Measurements from ENCODE around the gene STARD3. TPM values are rescaled to one million over a fixed set of nuclear protein-coding genes. Genes with fewer than 3 reads are reported as not detected.

The STARD3 gene
- total and polyA plus RNA-seq, 9 of the 15 experiments (the other 6 are each of a cell fraction or from before 2014, with no cell fraction given), result 0.63 to 87.0 (median 46.0) TPM

DNA sequence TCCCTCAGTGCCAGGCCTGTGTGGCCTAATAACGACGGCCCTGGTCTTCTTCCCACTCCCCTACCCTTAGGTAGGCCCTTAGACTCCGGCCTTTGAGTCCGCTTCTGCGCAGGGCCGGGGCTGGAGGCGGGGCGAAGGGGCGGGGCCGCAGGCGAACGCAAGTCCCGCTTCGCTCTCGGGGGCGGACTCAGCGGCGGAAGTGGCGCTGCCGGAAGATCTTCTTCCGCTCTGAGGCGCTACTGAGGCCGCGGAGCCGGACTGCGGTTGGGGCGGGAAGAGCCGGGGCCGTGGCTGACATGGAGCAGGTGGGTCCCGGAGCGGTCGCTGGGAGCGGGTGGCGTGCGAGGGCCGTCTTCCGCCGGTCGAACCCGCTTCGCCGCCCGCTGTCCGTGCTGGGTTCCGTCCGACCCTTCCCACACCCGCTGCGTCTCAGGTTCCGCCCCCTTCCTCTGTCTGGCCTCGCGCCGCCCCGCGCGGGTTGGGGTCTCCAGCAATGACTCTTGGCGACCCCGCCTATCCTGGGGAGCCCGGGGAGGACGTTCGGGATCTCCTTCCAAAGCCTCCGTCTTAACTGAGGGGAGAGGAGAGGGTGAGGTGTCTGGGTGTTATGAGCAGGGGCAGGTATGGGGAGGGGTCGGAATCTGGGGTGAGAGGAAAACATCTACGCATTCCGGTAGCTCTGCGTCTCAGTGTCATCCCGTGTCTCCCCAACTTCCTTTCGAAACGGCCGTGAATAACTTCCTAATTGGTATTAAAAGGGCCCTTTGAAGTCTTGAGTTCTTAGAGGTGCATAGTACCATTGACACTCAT, at the start of gene STARD3 (continued):
- TF ChIP-seq, protein P1, sequence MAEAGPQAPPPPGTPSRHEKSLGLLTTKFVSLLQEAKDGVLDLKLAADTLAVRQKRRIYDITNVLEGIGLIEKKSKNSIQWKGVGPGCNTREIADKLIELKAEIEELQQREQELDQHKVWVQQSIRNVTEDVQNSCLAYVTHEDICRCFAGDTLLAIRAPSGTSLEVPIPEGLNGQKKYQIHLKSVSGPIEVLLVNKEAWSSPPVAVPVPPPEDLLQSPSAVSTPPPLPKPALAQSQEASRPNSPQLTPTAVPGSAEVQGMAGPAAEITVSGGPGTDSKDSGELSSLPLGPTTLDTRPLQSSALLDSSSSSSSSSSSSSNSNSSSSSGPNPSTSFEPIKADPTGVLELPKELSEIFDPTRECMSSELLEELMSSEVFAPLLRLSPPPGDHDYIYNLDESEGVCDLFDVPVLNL (CRISPR knock-in tag; IDR thresholded peaks at IDR 0.05; ENCODE audit: low read depth), result no peak
- TF ChIP-seq ZNF146 (CRISPR knock-in tag; IDR thresholded peaks at IDR 0.05; ENCODE audit: unreplicated experiment), result no peak
- TF ChIP-seq BRD4 (IDR thresholded peaks at IDR 0.05), result no peak
- TF ChIP-seq, protein P2, sequence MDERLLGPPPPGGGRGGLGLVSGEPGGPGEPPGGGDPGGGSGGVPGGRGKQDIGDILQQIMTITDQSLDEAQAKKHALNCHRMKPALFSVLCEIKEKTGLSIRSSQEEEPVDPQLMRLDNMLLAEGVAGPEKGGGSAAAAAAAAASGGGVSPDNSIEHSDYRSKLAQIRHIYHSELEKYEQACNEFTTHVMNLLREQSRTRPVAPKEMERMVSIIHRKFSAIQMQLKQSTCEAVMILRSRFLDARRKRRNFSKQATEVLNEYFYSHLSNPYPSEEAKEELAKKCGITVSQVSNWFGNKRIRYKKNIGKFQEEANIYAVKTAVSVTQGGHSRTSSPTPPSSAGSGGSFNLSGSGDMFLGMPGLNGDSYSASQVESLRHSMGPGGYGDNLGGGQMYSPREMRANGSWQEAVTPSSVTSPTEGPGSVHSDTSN (CRISPR knock-in tag; IDR thresholded peaks at IDR 0.05; ENCODE audit: low read depth), result no peak
- TF ChIP-seq, protein P2 (tag; conservative IDR thresholded peaks at IDR 0.05; ENCODE audit: low read depth), result no peak
- no peak for TF ChIP-seq ZSCAN32 (CRISPR knock-in tag; IDR thresholded peaks at IDR 0.05)
- no peak for TF ChIP-seq PYGO2 (tag; IDR thresholded peaks at IDR 0.05)
- TF ChIP-seq ILF3 (IDR thresholded peaks at IDR 0.05; ENCODE audit: borderline replicate concordance), result no peak
- no peak for TF ChIP-seq ZNF12 (CRISPR knock-in tag; IDR thresholded peaks at IDR 0.05)
- TF ChIP-seq IFI16 (CRISPR knock-in tag; IDR thresholded peaks at IDR 0.05), result no peak
- TF ChIP-seq HDAC1 (IDR thresholded peaks at IDR 0.05), result peak in 1 of 2 experiments; percentile 74; a peak in 2 of 4 replicates
- peak; percentile 50 for TF ChIP-seq PCBP1 (IDR thresholded peaks at IDR 0.05; ENCODE audit: low read depth, low read length, poor library complexity, severe bottlenecking)
- TF ChIP-seq, protein P3, sequence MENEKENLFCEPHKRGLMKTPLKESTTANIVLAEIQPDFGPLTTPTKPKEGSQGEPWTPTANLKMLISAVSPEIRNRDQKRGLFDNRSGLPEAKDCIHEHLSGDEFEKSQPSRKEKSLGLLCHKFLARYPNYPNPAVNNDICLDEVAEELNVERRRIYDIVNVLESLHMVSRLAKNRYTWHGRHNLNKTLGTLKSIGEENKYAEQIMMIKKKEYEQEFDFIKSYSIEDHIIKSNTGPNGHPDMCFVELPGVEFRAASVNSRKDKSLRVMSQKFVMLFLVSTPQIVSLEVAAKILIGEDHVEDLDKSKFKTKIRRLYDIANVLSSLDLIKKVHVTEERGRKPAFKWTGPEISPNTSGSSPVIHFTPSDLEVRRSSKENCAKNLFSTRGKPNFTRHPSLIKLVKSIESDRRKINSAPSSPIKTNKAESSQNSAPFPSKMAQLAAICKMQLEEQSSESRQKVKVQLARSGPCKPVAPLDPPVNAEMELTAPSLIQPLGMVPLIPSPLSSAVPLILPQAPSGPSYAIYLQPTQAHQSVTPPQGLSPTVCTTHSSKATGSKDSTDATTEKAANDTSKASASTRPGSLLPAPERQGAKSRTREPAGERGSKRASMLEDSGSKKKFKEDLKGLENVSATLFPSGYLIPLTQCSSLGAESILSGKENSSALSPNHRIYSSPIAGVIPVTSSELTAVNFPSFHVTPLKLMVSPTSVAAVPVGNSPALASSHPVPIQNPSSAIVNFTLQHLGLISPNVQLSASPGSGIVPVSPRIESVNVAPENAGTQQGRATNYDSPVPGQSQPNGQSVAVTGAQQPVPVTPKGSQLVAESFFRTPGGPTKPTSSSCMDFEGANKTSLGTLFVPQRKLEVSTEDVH (IDR thresholded peaks at IDR 0.05; ENCODE audit: low read depth, partially characterized antibody), result peak; percentile 70
- TF ChIP-seq COPS2 (conservative IDR thresholded peaks at IDR 0.05), result no peak
- peak; percentile 67; the same call in 1 of the 2 replicates for TF ChIP-seq DIDO1 (tag; IDR thresholded peaks at IDR 0.05; ENCODE audit: low read depth)
- no peak for TF ChIP-seq JUN (IDR thresholded peaks at IDR 0.05; ENCODE audit: borderline replicate concordance, low read depth, low read length)
- TF ChIP-seq JUN (CRISPR knock-in tag; IDR thresholded peaks at IDR 0.05; ENCODE audit: borderline replicate concordance), result no peak
- TF ChIP-seq, protein P4, sequence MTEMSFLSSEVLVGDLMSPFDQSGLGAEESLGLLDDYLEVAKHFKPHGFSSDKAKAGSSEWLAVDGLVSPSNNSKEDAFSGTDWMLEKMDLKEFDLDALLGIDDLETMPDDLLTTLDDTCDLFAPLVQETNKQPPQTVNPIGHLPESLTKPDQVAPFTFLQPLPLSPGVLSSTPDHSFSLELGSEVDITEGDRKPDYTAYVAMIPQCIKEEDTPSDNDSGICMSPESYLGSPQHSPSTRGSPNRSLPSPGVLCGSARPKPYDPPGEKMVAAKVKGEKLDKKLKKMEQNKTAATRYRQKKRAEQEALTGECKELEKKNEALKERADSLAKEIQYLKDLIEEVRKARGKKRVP (CRISPR knock-in tag; IDR thresholded peaks at IDR 0.05), result no peak
- TF ChIP-seq TOE1 (IDR thresholded peaks at IDR 0.05; ENCODE audit: borderline replicate concordance), result peak; percentile 67; the same call in 1 of the 2 replicates
- TF ChIP-seq TOE1 (CRISPR knock-in tag; IDR thresholded peaks at IDR 0.05; ENCODE audit: borderline replicate concordance, low read depth), result no peak
- TF ChIP-seq HSF4 (CRISPR knock-in tag; IDR thresholded peaks at IDR 0.05; ENCODE audit: borderline replicate concordance), result no peak
